IPS-18c (cell line): ENCODE results near the gene USP10.

Experiments
- H3K4me3 ChIP-seq: 2 replicates; pipeline ENCODE4 v1.7.0; 2013; ENCODE audit warnings: low read depth, mild to moderate bottlenecking, low read length, moderate library complexity; ENCODE audit not compliant: insufficient read depth
- H3K9me3 ChIP-seq: one replicate; pipeline ENCODE4 v1.6.1; 2013; ENCODE audit warnings: mild to moderate bottlenecking, low read length, moderate library complexity; ENCODE audit not compliant: control insufficient read depth, insufficient read depth

The USP10 gene

DNA sequence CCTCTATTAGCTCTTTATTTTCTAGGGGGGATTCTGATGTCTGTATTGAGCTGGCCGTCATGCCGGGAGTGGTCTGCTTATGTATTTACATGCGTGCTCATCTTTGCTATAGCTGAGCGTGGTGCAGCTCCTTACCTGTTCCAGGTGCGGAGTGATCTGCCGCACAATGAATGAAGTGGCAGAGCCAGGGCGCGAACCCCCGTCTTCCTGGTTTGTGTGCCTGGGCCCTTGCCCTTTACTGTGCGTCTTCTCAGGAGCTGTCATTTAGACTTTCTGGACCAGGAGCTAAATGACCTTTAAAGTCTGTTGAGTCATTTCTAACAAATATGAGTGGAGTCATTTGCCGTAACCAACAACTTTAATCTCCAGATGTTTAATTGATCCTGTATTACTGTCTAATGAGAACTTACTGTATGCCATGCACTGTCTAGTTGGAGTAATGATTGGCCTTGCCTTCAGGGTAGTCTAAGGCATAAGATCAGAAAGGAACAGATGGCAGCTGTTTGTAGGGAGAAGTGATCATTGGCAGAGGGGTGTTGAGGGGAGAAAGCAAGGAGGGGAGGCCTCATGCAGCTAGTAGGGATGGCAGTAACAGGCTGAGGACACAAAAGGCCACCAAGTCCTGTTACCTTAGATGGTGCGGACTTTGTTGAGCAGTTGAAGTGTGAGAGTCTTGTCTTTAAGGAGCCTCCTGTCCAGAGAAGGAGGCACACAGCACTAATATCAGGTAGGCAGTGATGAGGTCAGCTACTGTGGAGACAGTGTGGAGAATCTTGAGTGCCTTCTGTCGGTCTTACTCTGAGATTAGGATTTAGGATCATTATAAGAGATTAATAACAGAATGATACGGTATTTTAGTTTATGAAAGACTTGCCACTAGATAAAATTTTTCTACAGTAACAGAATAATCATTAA is 53.9 kb downstream of the USP10 start:
- Histone ChIP-seq H3K9me3 (no peaks in the 10 kb centered on the region), H3K4me3 (no peak overlapping the region)

GRCh38 chr16:84754353-84754856 is 54.6 kb downstream of the USP10 start:
- Histone ChIP-seq H3K4me3 (no peak overlapping the region), H3K9me3 (no peaks in the 10 kb centered on the region)

DNA sequence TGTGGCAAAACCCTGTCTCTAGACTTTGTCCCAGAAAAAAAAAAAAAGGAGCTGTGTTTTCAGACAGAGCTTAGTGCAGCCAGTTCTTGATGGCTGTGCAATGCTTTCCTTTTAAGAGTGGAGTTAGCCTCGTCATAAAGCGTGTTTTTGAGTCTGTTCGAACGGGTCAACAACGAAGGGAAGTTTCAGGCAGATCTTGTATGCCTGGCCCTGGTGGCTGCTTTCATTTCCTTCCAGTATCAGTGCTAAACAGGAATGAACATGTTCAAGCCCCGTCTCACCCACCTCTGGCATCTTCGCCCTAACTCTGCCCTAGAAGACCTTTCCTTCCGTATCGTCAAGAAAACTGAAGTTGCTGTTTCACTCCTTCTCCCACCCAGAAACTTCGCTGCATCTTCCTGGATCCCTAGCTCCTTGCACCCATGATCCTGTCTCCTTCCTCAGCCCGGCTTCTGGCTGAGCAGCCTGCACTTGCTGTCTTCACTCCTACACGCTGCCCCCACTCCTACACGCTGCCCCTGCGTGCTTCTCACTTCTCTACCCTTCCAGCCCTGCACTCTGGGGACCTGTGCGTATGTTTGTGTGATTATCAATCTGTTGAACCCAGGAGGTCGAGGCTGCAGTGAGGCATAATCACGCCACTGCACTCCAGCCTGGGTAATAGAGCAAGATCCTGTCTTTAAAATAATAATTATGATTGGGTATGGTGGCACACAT is 55.3 kb downstream of the USP10 start:
- H3K9me3 ChIP-seq: no peaks in the 10 kb centered on the region
- H3K4me3 ChIP-seq: no peak overlapping the region

GRCh38 chr16:84756830-84757229 is 57.0 kb downstream of the USP10 start:
- H3K4me3 ChIP-seq: no peak overlapping the region
- no peaks in the 10 kb centered on the region for H3K9me3 ChIP-seq

DNA sequence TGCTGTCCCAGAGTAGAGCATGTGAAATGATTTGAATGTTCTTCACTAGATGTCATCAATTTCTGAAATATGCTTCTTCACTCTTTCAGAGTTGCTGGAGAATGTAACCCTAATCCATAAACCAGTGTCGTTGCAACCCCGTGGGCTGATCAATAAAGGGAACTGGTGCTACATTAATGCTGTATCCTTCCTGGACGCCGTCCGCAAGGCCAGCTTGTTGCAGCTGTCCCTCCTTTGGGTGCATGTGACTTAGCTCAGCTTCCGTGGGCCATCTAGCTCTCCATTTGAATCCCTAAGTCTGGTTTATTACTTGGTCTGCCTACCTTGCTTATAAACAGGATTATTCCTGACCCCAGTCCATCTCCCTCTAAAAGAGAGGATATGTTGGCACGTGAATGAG is 58.8 kb downstream of the USP10 start:
- Histone ChIP-seq H3K4me3 (no peak overlapping the region), H3K9me3 (no peaks in the 10 kb centered on the region)

DNA sequence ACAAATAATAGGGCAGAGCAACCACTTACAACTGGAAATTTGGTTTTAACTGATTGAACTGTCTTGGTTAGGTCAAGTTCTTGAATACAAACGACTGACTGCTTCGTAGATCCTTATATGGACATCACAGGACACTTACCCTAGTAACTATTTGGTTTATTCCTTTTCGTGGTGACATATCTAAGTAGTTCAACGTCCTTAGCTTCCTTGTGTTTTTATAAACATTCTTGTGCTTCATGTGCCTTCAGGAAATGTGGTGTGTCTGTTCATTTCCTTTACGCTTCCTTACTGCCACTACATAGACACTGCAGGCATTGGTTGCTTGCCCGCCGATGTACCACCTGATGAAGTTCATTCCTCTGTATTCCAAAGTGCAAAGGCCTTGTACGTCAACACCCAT is 59.3 kb downstream of the USP10 start:
- no peak overlapping the region for H3K4me3 ChIP-seq
- no peaks in the 10 kb centered on the region for H3K9me3 ChIP-seq

GRCh38 chr16:84759906-84760305 is 60.1 kb downstream of the USP10 start:
- H3K9me3 ChIP-seq: no peaks in the 10 kb centered on the region
- H3K4me3 ChIP-seq: no peak overlapping the region

DNA sequence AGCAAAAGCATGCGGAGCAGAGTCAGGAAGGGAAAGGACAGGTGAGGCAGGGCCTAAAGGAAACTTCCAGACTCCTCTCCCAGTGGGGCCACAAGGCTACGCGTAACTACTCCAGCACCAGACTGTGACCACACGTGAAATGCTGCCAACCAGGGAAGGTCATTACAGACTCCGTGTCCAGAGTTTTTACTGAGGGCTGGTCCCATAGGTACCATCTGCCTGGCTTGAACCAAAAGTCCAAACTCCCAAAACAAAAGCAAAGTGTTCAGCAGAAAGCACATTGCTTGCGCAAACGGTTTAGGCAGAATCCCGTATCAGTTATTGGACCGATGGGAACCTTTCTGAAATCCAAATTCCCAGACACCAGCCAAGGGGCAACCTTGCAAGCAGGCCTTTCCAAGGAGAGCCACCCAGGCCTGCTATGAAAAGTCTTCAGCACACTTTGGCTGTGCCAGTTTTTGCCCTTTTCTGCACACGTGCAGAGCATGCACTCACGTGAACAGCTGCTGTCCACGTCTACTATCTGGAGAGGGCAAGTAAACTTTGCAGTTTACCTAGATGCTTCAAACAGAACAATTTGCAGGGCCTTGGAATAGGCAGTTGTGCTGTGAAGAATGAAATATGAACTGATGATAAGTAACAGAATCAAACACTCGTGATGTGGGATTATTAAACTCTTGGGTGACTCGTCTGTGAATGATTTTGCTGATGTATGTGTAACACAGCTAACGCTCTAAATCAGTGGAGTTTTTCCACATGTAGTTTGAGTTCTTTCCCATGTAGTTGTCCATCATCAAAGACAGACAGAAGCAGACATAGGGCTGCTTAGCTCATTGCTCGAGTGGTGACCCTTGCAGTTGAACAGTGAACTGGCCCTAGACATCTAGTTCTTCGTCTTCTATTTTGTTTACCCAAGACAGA is 61.9 kb downstream of the USP10 start:
- Histone ChIP-seq H3K9me3 (no peaks in the 10 kb centered on the region), H3K4me3 (no peak overlapping the region)

GRCh38 chr16:84763164-84763563 is 63.4 kb downstream of the USP10 start:
- H3K4me3 ChIP-seq: no peak overlapping the region
- no peaks in the 10 kb centered on the region for H3K9me3 ChIP-seq

DNA sequence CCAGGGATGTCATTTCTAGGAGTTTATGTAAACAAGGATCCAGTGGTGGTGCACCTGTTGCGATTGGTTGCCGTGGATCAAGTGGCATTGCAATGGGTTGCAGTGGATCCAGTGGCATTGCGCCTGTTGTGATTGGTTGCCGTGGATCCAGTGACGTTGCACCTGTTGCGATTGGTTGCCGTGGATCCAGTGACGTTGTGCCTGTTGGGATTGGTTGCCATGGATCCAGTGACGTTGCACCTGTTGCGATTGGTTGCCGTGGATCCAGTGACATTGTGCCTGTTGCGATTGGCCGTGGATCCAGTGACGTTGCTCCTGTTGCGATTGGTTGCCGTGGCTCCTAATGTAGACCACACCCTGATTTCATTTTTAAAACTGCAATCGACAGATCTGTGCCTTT is 63.8 kb downstream of the USP10 start:
- no peak overlapping the region for H3K4me3 ChIP-seq
- no peaks in the 10 kb centered on the region for H3K9me3 ChIP-seq

DNA sequence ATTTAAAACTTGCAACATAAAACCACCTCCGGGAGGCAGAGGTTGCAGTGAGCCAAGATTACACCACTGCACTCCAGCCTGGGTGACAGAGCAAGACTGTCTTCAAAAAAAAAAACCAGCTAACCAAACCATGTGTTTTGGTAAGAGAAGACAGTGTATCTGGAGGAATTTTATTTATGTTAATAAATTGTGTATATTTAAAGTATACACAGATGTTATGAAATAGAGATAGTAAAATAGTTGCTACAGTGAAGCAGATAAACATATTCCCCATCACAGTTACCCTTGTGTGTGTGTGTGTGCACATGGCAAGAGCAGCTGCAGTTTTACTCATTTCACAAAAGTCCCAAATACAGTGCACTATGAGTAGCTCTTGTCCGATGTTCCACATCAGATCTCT is 65.2 kb downstream of the USP10 start:
- Histone ChIP-seq H3K4me3 (no peak overlapping the region), H3K9me3 (no peaks in the 10 kb centered on the region)

- Histone ChIP-seq H3K9me3 (no peaks in the 10 kb centered on the region), H3K4me3 (no peak overlapping the region)
Observed at GRCh38 chr16:84765616-84766580, 66.1 kb downstream of the USP10 start.

GRCh38 chr16:84766978-84767773 is 67.4 kb downstream of the USP10 start:
- Histone ChIP-seq H3K9me3 (no peaks in the 10 kb centered on the region), H3K4me3 (no peak overlapping the region)

DNA sequence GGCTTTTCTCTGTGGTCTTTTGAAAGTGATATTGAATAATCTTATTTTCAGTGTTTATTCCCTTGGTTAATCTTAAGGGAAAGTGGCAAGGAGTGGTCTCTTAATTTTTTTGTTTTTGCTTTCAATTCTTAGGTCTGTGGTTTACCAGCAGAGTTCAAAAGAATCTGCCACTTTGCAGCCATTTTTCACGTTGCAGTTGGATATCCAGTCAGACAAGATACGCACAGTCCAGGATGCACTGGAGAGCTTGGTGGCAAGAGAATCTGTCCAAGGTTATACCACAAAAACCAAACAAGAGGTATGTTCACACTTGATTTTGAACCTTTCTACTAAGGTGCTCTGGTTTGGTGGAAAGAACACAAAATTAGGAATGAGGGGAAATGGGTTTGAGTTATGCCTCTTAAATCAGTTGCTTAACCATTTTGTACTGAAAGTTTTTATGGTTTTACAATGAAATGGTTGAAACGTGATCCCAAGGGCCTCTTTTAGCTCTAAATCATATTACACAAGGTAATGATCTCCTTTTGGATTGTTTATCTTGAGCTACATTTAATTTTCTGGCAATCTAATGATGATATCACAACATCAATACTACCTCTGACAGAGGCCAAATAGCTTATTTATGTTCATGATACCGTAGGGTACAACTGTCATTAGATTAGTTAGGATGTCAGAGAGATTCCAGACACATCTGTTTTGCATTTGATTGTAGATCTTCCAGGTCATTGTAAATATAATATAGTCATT is 68.4 kb downstream of the USP10 start:
- Histone ChIP-seq H3K9me3 (no peaks in the 10 kb centered on the region), H3K4me3 (no peak overlapping the region)

DNA sequence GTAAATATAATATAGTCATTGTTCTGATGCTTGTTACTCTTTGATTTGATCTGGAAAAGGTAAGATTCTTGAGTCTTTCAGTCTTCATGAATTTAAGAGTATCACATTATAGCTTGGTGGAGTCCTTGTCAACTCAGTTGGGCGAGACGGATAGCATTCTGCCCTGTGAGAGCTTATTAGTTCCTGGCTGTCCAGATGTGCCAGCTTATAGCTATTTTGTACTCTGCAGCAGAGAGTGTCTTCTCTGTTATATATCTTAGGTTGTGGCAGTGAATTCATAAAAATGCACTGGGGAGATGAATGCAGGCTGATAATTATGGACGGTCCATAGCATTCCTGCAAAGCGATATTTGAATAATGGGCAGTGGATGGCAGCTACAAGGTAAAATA is 69.0 kb downstream of the USP10 start:
- no peak overlapping the region for H3K4me3 ChIP-seq
- H3K9me3 ChIP-seq: no peaks in the 10 kb centered on the region
